HepG2 (cell line): Measurements from ENCODE around the gene DUS1L. TPM values are rescaled to one million over a fixed set of nuclear protein-coding genes. Genes with fewer than 3 reads are reported as not detected.
A peak's percentile ranks its signal among the peaks of the same experiment; 100 is the strongest.

Source experiments
- BCL6 ChIP-seq: IDR thresholded peaks from 2 replicates; pipeline ENCODE4 v1.6.1; 2016; ENCODE audit warnings: missing genetic modification reagents, missing compliant biosample characterization
- BRD4 ChIP-seq: sonication (generic); formaldehyde crosslinking; IDR thresholded peaks from 2 replicates; pipeline ENCODE4 v1.4.0; 2020; ENCODE audit warnings: missing genetic modification reagents
- CAMTA2 ChIP-seq: sonication (generic); formaldehyde crosslinking; IDR thresholded peaks from 2 replicates; pipeline ENCODE4 v1.4.0; 2020; ENCODE audit warnings: mild to moderate bottlenecking, missing genetic modification reagents, borderline replicate concordance
- CBX5 ChIP-seq: sonication (generic); formaldehyde crosslinking; IDR thresholded peaks from 2 replicates; pipeline ENCODE4 v1.4.0; 2020; ENCODE audit warnings: missing genetic modification reagents, borderline replicate concordance
- CREB1 ChIP-seq, 2 experiments: fragments of 450-650 bp in 1 of 2; IDR thresholded peaks; 2 replicates each; pipeline ENCODE4 v1.6.1; 2016 to 2017; ENCODE audit warnings: control low read depth in 1 of 2, mild to moderate bottlenecking in 1 of 2, missing compliant biosample characterization in 1 of 2, missing genetic modification characterization in 1 of 2
- CREM ChIP-seq, 2 experiments: sonication (generic) in 1 of 2; formaldehyde crosslinking in 1 of 2; IDR thresholded peaks; 2 replicates each; pipeline versions ENCODE4 v1.4.0 to v1.6.1; 2016 to 2020; ENCODE audit warnings: antibody characterized with exemption in 1 of 2, mild to moderate bottlenecking in 1 of 2, missing genetic modification reagents in 1 of 2
- DMAP1 ChIP-seq: IDR thresholded peaks from 2 replicates; pipeline ENCODE4 v1.6.1; 2016
- JARID2 ChIP-seq: sonication (generic); formaldehyde crosslinking; IDR thresholded peaks from 2 replicates; pipeline ENCODE4 v1.8.1; 2023; ENCODE audit warnings: missing genetic modification reagents, inconsistent platforms; ENCODE audit not compliant: insufficient replicate concordance
- MAFK ChIP-seq, 2 experiments: IDR thresholded peaks in 1 of 2; conservative IDR thresholded peaks in 1 of 2; 2 replicates each; pipeline ENCODE4 v1.6.1; 2011; ENCODE audit warnings: improper control_type of control experiment in 2 of 2, low read length in 2 of 2
- MXD4 ChIP-seq: IDR thresholded peaks from 2 replicates; pipeline ENCODE4 v1.6.1; 2016; ENCODE audit warnings: mild to moderate bottlenecking, missing biosample characterization, missing genetic modification reagents
- NBN ChIP-seq: fragments of 450-650 bp; conservative IDR thresholded peaks from 2 replicates; pipeline ENCODE4 v1.6.1; 2017
- NCOA5 ChIP-seq: sonication (generic); formaldehyde crosslinking; IDR thresholded peaks from 2 replicates; pipeline ENCODE4 v1.4.0; 2020; ENCODE audit warnings: missing genetic modification reagents
- NFYC ChIP-seq: IDR thresholded peaks from 2 replicates; pipeline ENCODE4 v1.6.1; 2016; ENCODE audit warnings: missing genetic modification reagents, missing compliant biosample characterization
- PAF1 ChIP-seq: IDR thresholded peaks from 2 replicates; pipeline ENCODE4 v1.6.1; 2016; ENCODE audit warnings: missing genetic modification reagents, missing compliant biosample characterization
- POGZ ChIP-seq: sonication (generic); formaldehyde crosslinking; IDR thresholded peaks from 2 replicates; pipeline ENCODE4 v1.4.0; 2020; ENCODE audit warnings: mild to moderate bottlenecking, missing genetic modification reagents
- TBL1XR1 ChIP-seq: fragments of 150-350 bp; IDR thresholded peaks from 2 replicates; pipeline ENCODE4 v1.6.1; 2014; ENCODE audit warnings: borderline replicate concordance, low read length; ENCODE audit not compliant: partially characterized antibody
- ZBTB3 ChIP-seq: sonication (generic); formaldehyde crosslinking; IDR thresholded peaks from 2 replicates; pipeline ENCODE4 v1.4.0; 2020; ENCODE audit warnings: low read depth, mild to moderate bottlenecking, moderate library complexity, missing genetic modification reagents, borderline replicate concordance
- ZFP41 ChIP-seq: sonication (generic); formaldehyde crosslinking; IDR thresholded peaks from 2 replicates; pipeline ENCODE4 v1.4.0; 2020; ENCODE audit warnings: mild to moderate bottlenecking, missing genetic modification reagents, borderline replicate concordance
- ZNF367 ChIP-seq: sonication (generic); formaldehyde crosslinking; IDR thresholded peaks from 2 replicates; pipeline ENCODE4 v1.4.0; 2020; ENCODE audit warnings: missing genetic modification reagents, borderline replicate concordance
- ZNF619 ChIP-seq: sonication (generic); formaldehyde crosslinking; IDR thresholded peaks from 2 replicates; pipeline ENCODE4 v1.4.0; 2020; ENCODE audit warnings: mild to moderate bottlenecking, missing genetic modification reagents
- ZNF709 ChIP-seq: sonication (generic); formaldehyde crosslinking; IDR thresholded peaks from 2 replicates; pipeline ENCODE4 v1.5.0; 2020; ENCODE audit warnings: mild to moderate bottlenecking, missing genetic modification reagents
- polyA plus RNA-seq, 8 experiments: library from polyadenylated mRNA; depleted of rRNA in 3 of 8; stranded (reverse) in 7 of 8; unstranded in 1 of 8; fragments of >200 nt; fragmentation: Illumina TruSeq in 4 of 8; extraction: Trizol in 4 of 8; gene quantifications; 2 replicates each; pipeline versions ENCODE4 v1.2.1 to v1.2.3, GENCODE V29; 2011 to 2016; ENCODE audit warnings: low read depth in 4 of 8, missing spikeins in 1 of 8, mixed read lengths in 1 of 8; ENCODE audit not compliant: insufficient read depth in 1 of 8
- total RNA-seq, 5 experiments: library from RNA; depleted of rRNA; stranded (reverse); fragments of >200 nt; fragmentation: Illumina TruSeq; extraction: Trizol; gene quantifications; 2 replicates each; pipeline ENCODE4 v1.2.3, GENCODE V29; 2016; ENCODE audit warnings: low read depth in 1 of 5
- TF ChIP-seq, protein P1 (sequence below): sonication (generic); formaldehyde crosslinking; conservative IDR thresholded peaks from 2 replicates; pipeline ENCODE4 v1.8.0; 2022; ENCODE audit warnings: mild to moderate bottlenecking, moderate library complexity, missing genetic modification reagents
- TF ChIP-seq, protein P2 (sequence below): sonication (generic); formaldehyde crosslinking; IDR thresholded peaks from 2 replicates; pipeline ENCODE4 v1.9.0; 2021; ENCODE audit warnings: missing genetic modification reagents, borderline replicate concordance
- TF ChIP-seq, protein P3 (sequence below): sonication (generic); formaldehyde crosslinking; IDR thresholded peaks from 2 replicates; pipeline ENCODE4 v1.5.0; 2020; ENCODE audit warnings: missing genetic modification reagents, mild to moderate bottlenecking, borderline replicate concordance

DUS1L gene
- total and polyA plus RNA-seq, 2 of the 13 experiments (the other 11 are each of a cell fraction or from before 2014, with no cell fraction given) = 81.0 to 109 TPM

DNA sequence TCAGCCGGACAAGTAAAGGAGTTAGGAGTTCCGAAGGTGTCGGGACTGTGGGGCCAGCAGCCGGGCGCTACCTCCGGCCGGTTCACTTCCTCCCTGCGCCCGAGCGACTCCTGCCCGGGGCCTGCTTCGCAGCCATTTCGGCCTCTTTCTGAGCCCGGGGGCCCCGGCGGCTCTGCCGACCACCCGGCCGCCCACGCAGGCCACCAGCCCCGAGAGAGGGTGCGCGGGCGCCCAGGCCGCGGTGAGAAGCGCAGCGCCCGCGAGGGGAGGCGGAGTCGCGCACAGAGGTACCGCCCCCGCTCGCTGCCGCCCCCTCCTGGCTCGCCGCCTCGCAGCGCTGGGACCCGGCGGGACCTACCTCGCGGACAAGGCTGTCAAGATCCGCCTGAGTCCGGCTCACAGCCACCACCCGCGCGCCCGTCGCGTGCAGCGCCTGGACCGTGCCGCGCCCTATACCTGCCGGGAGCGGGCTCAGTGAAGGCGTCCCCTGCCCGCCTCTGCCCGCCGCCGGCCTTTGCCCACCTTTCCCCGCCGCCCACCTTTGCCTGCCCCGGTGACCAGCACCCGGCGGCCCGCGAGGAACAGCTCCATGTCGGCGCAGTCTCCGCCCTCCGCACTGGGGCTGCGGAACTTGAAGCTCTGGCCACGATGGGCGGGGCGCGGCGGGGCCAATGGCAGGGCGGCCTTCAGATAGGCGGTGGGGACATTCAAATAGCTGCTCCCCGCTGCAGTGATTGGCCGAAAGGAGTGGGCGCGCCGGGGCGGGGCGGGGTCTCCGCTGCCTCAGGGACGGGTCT, 28.3 kb downstream of the DUS1L start, which contains the start of gene DCXR (continued):
- TF ChIP-seq POGZ (CRISPR knock-in tag) (peak; percentile 81), MAFK (conservative IDR thresholded peaks at IDR 0.05 in 1 of 2, IDR thresholded peaks at IDR 0.05 in 1 of 2; ENCODE audit: low read length in 2 of 2) (no peak), CAMTA2 (CRISPR knock-in tag) (no peak), CREB1 (IDR thresholded peaks at IDR 0.05) (no peak), CREB1 (CRISPR knock-in tag; IDR thresholded peaks at IDR 0.05) (no peak), PAF1 (CRISPR knock-in tag) (no peak), ZFP41 (CRISPR knock-in tag) (no peak), BCL6 (CRISPR knock-in tag) (peak; percentile 44; the same call in 1 of the 2 replicates), NBN (no peak), NFYC (peak; percentile 89), ZBTB3 (no peak; the same call in 1 of the 2 replicates), ZNF367 (no peak), MXD4 (CRISPR knock-in tag) (peak; percentile 97), ZNF619 (CRISPR knock-in tag) (peak; percentile 91; the same call in 1 of the 2 replicates), CBX5 (CRISPR knock-in tag) (peak; percentile 81), BRD4 (CRISPR knock-in tag) (no peak), TBL1XR1 (no peak), DMAP1 (CRISPR knock-in tag) (peak; percentile 73), CREM (IDR thresholded peaks at IDR 0.05) (no peak), CREM (CRISPR knock-in tag; IDR thresholded peaks at IDR 0.05) (no peak), ZNF709 (CRISPR knock-in tag) (peak; percentile 68), JARID2 (CRISPR knock-in tag) (no peak), NCOA5 (CRISPR knock-in tag) (no peak)
- TF ChIP-seq, protein P1, sequence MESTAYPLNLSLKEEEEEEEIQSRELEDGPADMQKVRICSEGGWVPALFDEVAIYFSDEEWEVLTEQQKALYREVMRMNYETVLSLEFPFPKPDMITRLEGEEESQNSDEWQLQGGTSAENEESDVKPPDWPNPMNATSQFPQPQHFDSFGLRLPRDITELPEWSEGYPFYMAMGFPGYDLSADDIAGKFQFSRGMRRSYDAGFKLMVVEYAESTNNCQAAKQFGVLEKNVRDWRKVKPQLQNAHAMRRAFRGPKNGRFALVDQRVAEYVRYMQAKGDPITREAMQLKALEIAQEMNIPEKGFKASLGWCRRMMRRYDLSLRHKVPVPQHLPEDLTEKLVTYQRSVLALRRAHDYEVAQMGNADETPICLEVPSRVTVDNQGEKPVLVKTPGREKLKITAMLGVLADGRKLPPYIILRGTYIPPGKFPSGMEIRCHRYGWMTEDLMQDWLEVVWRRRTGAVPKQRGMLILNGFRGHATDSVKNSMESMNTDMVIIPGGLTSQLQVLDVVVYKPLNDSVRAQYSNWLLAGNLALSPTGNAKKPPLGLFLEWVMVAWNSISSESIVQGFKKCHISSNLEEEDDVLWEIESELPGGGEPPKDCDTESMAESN = peak; percentile 93; the same call in 1 of the 2 replicates
- TF ChIP-seq, protein P2, sequence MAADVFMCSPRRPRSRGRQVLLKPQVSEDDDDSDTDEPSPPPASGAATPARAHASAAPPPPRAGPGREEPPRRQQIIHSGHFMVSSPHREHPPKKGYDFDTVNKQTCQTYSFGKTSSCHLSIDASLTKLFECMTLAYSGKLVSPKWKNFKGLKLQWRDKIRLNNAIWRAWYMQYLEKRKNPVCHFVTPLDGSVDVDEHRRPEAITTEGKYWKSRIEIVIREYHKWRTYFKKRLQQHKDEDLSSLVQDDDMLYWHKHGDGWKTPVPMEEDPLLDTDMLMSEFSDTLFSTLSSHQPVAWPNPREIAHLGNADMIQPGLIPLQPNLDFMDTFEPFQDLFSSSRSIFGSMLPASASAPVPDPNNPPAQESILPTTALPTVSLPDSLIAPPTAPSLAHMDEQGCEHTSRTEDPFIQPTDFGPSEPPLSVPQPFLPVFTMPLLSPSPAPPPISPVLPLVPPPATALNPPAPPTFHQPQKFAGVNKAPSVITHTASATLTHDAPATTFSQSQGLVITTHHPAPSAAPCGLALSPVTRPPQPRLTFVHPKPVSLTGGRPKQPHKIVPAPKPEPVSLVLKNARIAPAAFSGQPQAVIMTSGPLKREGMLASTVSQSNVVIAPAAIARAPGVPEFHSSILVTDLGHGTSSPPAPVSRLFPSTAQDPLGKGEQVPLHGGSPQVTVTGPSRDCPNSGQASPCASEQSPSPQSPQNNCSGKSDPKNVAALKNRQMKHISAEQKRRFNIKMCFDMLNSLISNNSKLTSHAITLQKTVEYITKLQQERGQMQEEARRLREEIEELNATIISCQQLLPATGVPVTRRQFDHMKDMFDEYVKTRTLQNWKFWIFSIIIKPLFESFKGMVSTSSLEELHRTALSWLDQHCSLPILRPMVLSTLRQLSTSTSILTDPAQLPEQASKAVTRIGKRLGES (CRISPR knock-in tag) = no peak
- TF ChIP-seq, protein P3, sequence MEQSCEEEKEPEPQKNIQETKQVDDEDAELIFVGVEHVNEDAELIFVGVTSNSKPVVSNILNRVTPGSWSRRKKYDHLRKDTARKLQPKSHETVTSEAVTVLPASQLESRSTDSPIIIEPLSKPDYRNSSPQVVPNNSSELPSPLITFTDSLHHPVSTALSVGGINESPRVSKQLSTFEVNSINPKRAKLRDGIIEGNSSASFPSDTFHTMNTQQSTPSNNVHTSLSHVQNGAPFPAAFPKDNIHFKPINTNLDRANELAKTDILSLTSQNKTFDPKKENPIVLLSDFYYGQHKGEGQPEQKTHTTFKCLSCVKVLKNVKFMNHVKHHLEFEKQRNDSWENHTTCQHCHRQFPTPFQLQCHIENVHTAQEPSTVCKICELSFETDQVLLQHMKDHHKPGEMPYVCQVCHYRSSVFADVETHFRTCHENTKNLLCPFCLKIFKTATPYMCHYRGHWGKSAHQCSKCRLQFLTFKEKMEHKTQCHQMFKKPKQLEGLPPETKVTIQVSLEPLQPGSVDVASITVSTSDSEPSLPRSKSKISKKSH = no peak
